HG02571 (cell line): ENCODE measurements around the gene ARNT2.
A peak's percentile ranks its signal among the peaks of the same experiment; 100 is the strongest.

Source experiments
- ATAC-seq: cut with Tn5 transposase; IDR thresholded peaks from one replicate; pipeline ENCODE4 v1.9.1; 2021; ENCODE audit warnings: mild to moderate bottlenecking, moderate library complexity; ENCODE audit not compliant: unreplicated experiment

Gene ARNT2

DNA sequence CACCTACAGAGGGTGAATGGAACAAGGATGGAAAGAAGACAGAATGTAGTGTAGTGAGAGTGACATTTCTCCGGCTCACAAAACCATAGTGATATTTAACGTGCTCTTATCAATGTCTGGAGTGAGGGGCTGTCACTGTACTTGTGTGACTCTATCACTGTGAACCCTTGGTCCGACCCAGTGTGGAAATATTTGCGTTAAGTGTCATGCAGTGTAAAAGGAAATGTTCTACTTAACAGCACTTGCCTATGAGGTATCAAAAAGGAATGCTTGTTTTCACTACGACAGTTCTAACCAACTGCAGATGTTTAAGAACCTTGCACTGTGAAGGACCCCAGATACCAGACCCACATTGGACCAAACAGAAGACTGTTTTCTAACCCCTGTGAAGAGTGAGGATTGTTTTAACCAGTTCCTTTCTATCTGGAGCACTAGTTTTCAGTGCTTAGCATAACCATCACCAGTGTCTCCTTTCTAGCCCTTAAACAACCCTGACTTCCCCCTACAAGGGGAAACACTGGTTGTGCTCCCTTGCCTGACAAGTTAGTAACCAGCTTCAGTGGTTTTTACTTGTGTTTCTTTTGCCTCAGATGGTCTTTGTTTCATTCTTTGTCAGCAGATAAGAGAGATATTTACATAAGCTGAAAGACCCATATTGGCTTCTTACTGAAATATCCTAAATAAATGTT is 146.2 kb downstream of the ARNT2 start:
- ATAC-seq: peak; percentile 59

DNA sequence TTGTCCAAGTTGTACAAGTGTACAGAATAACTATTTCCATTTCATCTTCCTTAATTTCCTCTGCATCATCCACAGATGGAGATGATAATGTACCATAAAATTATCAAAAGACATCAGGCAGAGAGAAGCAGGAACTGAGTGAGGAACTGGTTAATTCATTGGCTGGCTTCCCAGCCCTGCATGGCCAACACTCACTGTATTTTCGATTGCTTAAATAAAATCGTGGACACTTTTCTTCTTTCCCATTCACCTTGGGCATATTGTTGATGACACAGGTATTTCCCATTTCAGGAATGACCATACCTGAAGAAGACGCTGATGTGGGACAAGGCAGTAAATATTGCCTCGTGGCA is 146.7 kb downstream of the ARNT2 start:
- no peak for ATAC-seq

DNA sequence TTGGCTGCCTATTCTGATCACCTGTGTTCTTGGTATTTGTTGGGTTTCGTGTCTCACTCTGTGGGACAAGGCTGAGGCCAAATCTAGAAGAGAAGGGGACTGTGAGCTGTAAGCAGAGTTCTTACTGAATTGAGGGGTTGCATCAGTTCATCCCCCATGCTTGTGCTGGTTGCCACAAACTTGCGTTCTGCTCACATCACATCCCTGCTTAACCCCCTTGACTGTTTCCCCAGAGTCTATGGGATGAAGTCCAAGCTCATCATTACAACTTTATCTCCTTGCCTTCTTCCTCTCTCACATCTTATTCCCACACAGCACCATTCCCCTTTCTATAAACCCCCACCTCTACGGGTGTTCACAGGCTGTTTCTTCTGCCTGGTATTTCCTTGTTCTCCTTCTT is 147.2 kb downstream of the ARNT2 start:
- ATAC-seq: no peak

GRCh38 chr15:80554560-80554959 is 150.4 kb downstream of the ARNT2 start:
- no peak for ATAC-seq

GRCh38 chr15:80556694-80557367 is 152.6 kb downstream of the ARNT2 start:
- no peak for ATAC-seq

GRCh38 chr15:80557441-80558234 is 153.5 kb downstream of the ARNT2 start:
- no peak for ATAC-seq

DNA sequence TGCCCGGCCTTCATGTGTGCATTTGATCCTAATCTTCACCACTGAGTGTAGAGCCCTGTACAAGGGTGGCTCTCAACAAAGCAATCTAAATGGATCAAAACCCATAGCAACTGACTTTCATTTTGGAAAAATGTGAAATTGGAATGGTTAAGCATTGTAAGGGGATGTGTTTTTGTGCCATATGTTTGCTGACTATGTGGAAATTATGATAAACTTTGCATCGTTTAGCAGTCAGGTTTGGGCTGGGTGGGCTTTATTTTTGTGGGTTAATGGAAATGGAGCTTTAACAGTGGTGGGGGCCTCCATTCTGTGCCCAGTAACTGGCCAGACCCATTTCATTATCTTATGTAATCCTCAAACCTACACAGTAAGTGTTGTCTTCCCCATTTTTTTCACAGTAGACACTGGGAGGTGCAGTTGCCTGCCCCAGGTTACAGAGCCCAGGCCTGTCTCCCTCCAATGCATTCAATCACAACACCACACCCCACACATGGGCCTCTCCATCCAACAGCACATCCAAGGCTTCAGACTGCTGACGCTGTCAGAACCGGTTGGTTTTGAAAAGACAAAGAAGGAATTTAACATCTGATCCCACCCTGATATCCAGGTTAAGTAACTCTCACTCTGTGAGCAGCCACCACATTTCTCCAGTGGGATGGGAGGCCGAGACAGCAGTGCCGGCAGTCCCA is 154.6 kb downstream of the ARNT2 start:
- ATAC-seq: no peak

GRCh38 chr15:80559320-80559693 is 155.1 kb downstream of the ARNT2 start:
- ATAC-seq: no peak

DNA sequence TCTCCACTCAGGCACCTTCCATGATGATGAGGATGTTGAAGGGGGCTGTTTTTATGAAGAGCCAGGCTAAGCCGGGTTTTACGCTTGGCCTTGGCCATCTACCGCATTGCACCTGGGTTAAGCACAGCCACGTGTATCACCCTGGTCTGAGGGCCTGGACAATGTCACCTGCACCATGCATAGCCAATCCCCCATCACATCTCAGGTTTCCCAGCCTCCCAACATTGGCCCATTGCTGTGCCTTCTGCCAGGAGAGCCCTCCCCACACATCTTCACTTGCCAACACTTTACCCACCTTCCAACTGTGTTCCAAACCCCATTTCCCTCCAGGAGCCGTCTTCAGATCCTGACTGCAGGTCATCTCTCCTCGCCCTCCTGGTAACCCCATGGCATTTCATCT is 155.6 kb downstream of the ARNT2 start:
- ATAC-seq: no peak

- no peak for ATAC-seq
These were observed 156.6 kb downstream of the ARNT2 start for GRCh38 chr15:80560601-80561400.

- ATAC-seq: no peak
These were observed 157.3 kb downstream of the ARNT2 start for GRCh38 chr15:80561500-80561899.

DNA sequence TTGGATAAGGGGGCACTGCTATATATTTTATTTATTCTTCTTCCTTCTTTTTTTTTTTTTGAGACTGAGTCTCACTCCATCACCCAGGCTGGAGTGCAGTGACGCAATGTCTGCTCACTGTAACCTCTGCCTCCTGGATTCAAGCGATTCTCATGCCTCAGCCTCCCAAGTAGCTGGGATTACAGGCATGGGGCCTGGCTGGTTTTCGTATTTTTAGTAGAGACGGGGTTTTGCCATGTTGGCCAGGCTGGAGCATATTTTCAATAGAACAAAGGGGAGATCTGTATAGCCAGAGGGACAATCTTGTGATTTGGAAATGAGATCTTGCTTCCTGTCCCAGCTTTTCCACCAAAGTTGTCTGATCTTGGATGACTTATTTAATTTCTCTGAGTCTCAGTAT is 157.9 kb downstream of the ARNT2 start:
- ATAC-seq: no peak

DNA sequence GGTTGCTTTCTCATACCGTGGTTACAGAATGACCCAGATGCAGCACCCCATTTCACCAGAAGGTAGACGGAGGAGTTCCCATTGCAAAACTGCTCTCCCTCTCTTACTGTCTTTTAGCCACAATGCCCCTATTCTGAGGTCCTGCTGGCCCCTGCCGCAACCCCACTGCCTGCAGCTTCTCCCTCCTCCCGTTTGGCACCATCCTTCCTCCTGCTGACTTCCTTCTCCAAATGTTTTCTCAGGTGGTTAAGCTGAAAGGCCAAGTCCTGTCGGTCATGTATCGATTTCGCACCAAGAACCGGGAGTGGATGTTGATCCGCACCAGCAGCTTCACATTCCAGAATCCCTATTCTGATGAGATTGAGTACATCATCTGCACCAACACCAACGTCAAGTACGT is 158.7 kb downstream of the ARNT2 start:
- ATAC-seq: no peak

DNA sequence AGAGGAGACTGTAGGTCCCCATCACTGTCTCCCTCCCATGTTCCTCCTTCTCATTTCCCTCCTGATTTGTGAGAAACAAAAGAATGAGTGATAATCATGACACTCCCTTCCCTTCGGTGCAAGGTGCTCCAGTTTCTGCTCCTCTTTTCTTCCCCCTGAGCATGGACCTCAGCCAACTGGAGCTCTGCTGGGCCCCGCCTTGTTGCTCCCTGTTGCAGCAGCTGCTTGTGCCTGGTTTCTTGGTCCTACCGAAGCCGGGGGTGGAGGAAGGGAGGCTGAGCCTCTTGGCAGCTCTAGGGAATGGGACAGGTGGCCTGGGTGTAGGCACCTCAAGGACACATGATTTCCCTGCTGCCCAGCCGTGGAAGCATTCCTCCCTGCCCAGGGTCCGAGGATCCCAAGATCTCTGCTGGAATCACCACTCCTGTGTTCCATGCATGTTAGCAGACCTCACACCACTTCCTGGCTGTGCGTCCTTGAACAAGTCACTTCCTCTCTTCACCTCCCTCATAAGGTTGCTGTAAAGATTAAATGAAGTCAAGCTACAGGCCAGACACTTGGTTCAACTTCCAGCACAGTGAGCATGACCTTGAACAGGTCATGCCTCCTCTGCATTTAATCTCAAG is 159.3 kb downstream of the ARNT2 start:
- no peak for ATAC-seq

DNA sequence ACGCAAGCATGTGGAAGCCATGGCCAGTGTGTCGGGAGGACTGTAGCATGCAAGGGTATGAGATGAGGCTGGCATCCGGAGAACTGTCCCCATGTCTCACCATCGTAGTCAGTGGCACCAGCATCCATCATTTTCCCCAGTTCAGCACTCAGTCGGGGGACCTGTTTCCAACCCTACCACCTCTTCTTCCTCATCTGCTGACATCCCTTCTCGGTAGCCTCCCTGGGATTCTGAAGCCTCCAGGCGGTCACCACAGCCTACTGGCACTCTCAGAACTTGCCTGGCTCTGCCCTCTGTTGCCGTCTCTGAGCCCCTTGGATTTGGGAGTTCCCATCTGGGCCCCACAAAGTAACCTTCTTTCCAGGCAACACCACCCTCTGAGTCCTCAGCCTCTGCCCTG is 159.9 kb downstream of the ARNT2 start:
- ATAC-seq: no peak

GRCh38 chr15:80565398-80565797 is 161.2 kb downstream of the ARNT2 start:
- no peak for ATAC-seq

DNA sequence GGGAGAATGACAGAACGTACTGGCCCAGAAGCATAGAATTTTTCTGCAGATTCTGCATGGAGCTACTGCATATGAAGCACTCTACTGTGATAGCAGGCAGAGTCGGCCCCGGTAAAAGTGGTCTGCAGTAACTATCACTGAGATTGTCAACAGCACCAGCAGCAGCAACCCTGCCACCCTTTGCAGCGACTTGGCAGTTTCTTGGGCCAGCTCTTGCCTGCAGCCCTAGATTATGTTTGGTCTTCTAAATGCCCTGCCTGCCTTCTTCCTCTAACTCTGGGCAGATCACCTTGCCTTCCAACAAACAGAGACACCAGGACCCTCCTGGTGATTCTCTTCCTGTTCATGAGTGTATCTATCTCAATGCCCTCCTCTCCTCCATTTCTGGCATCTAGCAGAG is 161.8 kb downstream of the ARNT2 start:
- ATAC-seq: no peak

GRCh38 chr15:80567721-80568157 is 163.6 kb downstream of the ARNT2 start:
- ATAC-seq: no peak

DNA sequence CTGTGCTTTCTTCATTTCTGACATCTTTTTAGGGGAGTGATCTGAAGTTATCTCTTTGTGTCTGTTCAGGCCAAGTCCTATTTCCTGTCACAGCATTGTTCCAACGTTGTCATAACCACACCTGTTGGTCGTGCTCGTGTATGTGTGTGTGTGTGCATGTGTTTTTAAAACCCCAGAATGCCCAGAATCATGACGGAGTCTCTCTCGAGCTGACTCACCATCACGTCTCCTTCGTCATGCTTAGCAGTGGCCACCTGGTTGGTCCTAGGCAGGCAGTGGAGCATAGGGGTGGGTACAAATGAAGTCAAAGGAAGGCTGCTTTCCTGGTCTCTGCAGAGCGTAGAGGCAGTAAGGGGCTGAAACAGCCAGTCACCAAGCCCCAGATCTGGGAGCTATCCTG is 164.1 kb downstream of the ARNT2 start:
- no peak for ATAC-seq
